K562 (cell line): ENCODE measurements around the gene METRNL.

Experiments
- BRCA1 ChIP-seq, 2 experiments: fragments of 450-650 bp in 1 of 2; sonication (generic) in 1 of 2; formaldehyde crosslinking in 1 of 2; IDR thresholded peaks; 2 replicates each; pipeline versions ENCODE4 v1.5.0 to v1.6.1; 2017 to 2020; ENCODE audit warnings: mild to moderate bottlenecking in 1 of 2, missing genetic modification reagents in 1 of 2
- JUND ChIP-seq, 2 experiments: IDR thresholded peaks; 2 replicates in 1 of 2; 3 replicates in 1 of 2; pipeline ENCODE4 v1.6.1; 2011; ENCODE audit warnings: borderline replicate concordance in 2 of 2, low read depth in 2 of 2, low read length in 2 of 2, improper control_type of control experiment in 1 of 2, missing biosample characterization in 1 of 2, missing genetic modification characterization in 1 of 2, missing genetic modification reagents in 1 of 2
- MAFG ChIP-seq: fragments of 450-650 bp; conservative IDR thresholded peaks from 2 replicates; pipeline ENCODE4 v1.6.1; 2016; ENCODE audit warnings: missing genetic modification characterization, missing compliant biosample characterization
- NFRKB ChIP-seq: fragments of 450-650 bp; IDR thresholded peaks from 2 replicates; pipeline ENCODE4 v1.6.1; 2016; ENCODE audit warnings: low read depth
- PHF21A ChIP-seq: fragments of 450-650 bp; IDR thresholded peaks from 2 replicates; pipeline ENCODE4 v1.6.1; 2017; ENCODE audit warnings: low read depth, borderline replicate concordance
- POLR2A ChIP-seq: fragments of 450-650 bp; conservative IDR thresholded peaks from 2 replicates; pipeline ENCODE4 v1.6.1; 2016
- SRSF9 ChIP-seq: fragments of 200-400 bp; formaldehyde crosslinking; IDR thresholded peaks from 2 replicates; pipeline ENCODE4 v1.6.1; 2017; ENCODE audit warnings: low read depth, low read length, borderline replicate concordance
- ZNF124 ChIP-seq: sonication (generic); formaldehyde crosslinking; IDR thresholded peaks from 2 replicates; pipeline ENCODE4 v1.8.1; 2022; ENCODE audit warnings: missing genetic modification reagents
- TF ChIP-seq, protein P1 (sequence below): fragments of 200-400 bp; formaldehyde crosslinking; IDR thresholded peaks from 2 replicates; pipeline ENCODE4 v1.6.1; 2017; ENCODE audit warnings: mild to moderate bottlenecking, low read depth, low read length, moderate library complexity
- TF ChIP-seq, protein P2 (sequence below): sonication (generic); formaldehyde crosslinking; IDR thresholded peaks from 2 replicates; pipeline ENCODE4 v1.8.0; 2022; ENCODE audit warnings: mild to moderate bottlenecking, low read depth, missing genetic modification reagents

DNA sequence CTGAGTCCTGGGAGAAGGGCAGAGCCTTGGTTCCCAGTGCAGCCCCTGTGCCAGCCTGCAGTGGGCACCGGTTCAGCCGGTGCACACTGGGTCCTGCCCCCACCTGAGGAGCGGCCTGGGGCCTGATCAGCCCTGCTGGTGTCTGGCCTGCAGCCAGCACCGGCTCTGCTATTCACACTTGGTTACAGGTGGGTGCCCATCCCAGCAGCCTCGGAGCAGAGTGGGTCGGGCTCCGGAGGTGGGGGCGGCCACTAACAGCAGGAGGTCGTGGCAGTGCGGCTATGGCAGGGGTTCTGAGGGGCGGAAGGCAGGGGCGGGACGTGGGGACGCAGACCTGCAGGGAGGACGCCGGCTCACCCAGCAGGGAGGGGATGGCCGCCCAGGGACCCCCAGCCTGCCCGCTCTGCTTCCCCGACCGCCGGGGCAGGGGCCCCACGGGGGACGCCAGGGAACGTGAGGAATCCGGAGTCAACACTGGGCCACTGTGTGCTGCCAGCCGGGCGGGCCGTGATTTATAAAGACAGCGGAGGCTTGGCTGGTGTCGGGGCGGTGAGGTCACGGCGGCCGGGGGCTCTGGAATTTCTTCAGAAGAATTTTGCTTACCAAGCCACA lies 20.3 kb downstream of the METRNL start:
- TF ChIP-seq SRSF9 (no peak), ZNF124 (CRISPR knock-in tag) (no peak), POLR2A (no peak), JUND (IDR thresholded peaks at IDR 0.05; ENCODE audit: borderline replicate concordance, low read depth, low read length) (no peak), JUND (tag; IDR thresholded peaks at IDR 0.05; ENCODE audit: borderline replicate concordance, low read depth, low read length) (no peak), BRCA1 (IDR thresholded peaks at IDR 0.05) (no peak), BRCA1 (CRISPR knock-in tag; IDR thresholded peaks at IDR 0.05) (no peak), PHF21A (no peak), NFRKB (no peak), MAFG (no peak)
- TF ChIP-seq, protein P1, sequence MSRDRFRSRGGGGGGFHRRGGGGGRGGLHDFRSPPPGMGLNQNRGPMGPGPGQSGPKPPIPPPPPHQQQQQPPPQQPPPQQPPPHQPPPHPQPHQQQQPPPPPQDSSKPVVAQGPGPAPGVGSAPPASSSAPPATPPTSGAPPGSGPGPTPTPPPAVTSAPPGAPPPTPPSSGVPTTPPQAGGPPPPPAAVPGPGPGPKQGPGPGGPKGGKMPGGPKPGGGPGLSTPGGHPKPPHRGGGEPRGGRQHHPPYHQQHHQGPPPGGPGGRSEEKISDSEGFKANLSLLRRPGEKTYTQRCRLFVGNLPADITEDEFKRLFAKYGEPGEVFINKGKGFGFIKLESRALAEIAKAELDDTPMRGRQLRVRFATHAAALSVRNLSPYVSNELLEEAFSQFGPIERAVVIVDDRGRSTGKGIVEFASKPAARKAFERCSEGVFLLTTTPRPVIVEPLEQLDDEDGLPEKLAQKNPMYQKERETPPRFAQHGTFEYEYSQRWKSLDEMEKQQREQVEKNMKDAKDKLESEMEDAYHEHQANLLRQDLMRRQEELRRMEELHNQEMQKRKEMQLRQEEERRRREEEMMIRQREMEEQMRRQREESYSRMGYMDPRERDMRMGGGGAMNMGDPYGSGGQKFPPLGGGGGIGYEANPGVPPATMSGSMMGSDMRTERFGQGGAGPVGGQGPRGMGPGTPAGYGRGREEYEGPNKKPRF = no peak
- TF ChIP-seq, protein P2, sequence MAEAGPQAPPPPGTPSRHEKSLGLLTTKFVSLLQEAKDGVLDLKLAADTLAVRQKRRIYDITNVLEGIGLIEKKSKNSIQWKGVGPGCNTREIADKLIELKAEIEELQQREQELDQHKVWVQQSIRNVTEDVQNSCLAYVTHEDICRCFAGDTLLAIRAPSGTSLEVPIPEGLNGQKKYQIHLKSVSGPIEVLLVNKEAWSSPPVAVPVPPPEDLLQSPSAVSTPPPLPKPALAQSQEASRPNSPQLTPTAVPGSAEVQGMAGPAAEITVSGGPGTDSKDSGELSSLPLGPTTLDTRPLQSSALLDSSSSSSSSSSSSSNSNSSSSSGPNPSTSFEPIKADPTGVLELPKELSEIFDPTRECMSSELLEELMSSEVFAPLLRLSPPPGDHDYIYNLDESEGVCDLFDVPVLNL = no peak
